ENCODE results near the gene GHDC.
"Not testable (repeated sequence)": the region's sequence is repeated elsewhere in the genome, so short reads cannot be mapped to it uniquely, and the experiment has no call there.

Gene GHDC

GRCh38 chr17:42202696-42203095 lies 8.4 kb upstream of the GHDC start:
- no peak for DNase-seq

DNA sequence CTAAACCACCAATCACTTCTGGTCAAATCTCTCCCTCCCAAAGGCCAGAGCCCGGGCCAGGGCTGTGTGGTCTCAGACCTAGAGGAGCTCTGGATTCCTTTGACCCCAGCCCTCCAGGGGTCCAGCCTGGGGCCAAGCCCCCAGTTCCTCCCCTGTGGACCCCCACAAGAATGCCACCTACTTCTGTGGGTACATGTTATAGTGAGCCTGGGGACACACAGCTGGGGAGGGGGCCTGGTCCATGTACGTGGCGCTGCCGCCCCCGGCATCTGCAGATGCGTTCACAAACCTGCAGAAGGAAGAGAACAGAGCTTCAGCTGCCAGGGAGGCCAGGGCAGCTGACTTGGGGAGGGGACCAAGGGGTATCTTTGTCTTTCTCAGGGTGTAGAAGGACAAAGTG lies 7.9 kb upstream of the GHDC start:
- no peak for DNase-seq

DNA sequence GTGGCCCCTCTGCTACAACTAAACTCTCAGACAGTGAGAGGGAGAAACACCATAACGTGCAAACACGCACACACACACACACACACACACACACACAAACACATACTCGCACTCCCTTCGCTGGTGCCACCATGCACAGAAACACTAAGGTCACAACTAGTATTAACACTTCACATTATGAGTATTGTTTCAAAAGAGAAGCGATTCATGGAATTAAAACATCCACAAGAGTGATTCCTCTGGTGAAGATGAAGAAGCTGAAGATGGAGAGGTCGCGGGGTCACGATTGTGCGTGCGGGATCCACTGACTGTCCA lies 7.1 kb upstream of the GHDC start:
- DNase-seq, result no peak

DNA sequence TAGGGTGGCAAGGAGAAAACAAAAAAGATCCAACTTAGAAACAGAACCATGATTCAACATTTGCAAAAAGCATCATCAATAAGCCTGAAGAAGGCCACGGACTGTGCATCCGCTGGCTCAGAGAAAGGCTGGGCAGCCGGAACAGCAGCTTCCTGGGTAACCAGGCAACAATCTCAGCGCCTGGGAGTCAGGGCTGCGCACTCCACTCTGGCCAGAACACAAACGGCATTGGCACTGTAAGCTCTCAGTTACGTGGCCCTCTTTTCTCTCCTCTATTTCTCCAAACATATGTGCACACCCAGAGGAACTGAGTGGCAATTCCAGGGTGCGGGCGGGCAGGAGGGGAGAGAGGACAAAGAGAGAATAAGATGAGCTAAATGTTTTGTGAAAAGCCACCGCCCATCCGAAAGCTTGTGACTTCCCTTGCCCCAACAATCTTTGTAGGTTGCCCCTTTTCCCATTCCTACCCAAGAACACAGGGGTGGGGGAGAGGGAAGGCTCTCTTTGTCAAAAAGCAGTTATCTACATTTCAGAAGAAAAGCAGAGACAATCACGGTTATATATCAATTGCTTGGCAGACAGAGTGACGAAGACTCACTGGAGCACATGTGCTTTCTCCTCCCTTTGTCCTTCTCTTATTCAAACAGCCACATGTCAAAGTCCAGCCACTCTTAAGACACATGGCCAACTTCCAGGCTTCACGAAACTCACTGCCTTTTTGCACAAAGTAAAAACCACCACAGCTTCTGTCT lies 6.6 kb upstream of the GHDC start:
- DNase-seq, result no peak

GRCh38 chr17:42199416-42200011 lies 5.2 kb upstream of the GHDC start:
- no peak for DNase-seq

DNA sequence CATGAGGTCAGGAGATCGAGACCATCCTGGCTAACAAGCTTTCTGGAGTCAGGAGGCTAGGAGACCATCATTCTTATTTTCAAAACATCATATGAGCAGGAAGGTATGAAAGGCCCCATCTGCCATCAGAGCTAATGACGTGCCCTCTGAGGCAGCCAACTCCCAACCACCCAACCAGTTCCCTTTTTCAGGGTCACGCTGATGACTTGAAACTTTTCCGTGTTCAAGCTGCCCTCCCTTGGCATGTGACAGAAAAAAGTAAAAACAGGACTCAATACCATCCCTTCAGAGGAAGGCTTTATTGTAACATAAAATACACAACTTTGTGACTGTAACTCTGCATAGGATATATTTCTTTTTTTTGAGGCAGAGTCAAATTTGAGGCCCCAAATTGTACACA lies 4.6 kb upstream of the GHDC start:
- no peak for DNase-seq

DNA sequence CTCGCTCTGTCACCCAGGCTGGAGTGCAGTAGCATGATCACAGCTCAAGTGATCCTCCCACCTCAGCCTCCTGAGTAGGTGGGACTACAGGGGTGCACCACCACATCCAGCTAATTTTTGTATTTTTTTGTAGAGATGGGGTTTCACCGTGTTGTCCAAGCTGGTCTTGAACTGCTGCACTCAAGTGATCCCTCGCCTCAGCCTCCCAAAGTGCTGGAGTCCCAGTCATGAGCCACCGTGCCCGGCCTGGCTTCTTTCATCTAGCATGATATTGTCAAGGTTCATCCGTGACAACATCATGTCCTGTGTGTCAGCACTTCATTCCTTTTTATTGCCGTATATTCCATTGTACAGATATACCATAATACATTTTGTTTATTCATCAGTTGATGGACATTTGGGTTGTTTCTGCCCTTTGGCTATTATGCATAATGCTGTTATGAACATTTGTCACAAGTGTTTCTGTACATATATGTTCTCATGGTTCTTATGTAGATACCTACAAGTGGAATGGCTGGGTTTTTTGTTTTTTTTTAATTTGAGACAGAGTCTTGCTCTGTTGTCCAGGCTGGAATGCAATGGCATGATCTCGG lies 3.4 kb upstream of the GHDC start:
- DNase-seq, result no peak

GRCh38 chr17:42193216-42193968 lies 902 bp downstream of the GHDC start:
- no peak for DNase-seq

GRCh38 chr17:42192189-42193126 lies 1.8 kb downstream of the GHDC start:
- no peak for DNase-seq

DNA sequence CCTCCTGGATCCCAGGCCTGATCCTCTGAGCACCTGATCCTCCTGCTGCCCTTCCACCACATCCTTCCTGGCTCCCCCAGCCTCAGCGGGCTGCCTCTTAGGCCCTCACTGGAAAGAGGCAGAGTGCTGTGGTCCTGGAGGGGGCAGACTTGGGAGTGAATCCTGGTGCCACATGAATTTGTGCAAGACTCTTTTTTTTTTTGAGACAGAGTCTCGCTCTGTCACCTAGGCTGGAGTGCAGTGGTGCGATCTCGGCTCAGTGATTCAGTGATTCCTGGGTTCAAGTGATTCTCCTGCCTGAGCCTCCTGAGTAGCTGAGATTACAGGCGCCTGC lies 3.1 kb downstream of the GHDC start:
- DNase-seq, result no peak

- no peak for DNase-seq
Observed at GRCh38 chr17:42190491-42191274, 3.6 kb downstream of the GHDC start.

DNA sequence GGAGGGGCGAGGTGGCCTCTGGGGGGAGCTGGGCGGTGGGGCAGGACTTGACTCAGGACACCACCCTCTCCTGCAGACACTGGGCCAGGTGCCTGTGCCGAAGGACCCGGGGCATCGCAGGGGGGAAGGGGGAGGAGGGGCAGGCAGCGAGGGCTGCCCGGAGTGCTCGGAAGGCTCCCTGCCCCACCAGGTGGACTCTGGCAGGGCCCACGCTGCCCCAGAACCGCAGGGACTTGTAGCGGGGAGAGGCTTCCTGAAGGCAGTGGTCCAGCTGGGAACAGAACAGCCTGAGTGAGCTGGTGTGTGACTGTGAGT lies 4.7 kb downstream of the GHDC start:
- no peak for DNase-seq

GRCh38 chr17:42188749-42189650 lies 5.3 kb downstream of the GHDC start:
- no peak for DNase-seq

DNA sequence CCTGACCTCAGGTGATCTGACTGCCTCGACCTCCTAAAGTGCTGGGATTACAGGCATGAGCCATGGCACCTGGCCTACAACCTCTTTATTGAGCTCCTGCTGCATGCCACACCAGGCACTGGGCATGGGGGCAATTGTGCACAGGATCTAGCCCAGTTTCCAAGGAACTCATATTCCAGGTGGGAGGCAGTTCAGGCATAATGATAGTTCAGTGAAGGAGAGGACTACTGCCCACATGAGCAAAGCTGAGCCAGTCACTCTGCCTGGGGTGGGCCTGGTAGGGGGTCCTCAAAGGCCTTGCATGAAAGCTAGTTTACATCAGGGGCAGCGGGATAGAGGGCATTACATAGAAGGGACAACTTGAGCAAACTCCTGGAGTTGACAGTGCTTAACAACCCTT lies 6.5 kb downstream of the GHDC start:
- no peak for DNase-seq

GRCh38 chr17:42186191-42186590 lies 8.1 kb downstream of the GHDC start:
- DNase-seq, result not testable (repeated sequence)

- DNase-seq, result no peak
Observed at GRCh38 chr17:42185621-42185930, 8.7 kb downstream of the GHDC start.

- DNase-seq, result no peak
Observed at GRCh38 chr17:42184713-42185620, 9.3 kb downstream of the GHDC start, which contains the start of gene HCRT. Gene HCRT (minus strand): TSS chr17:42185452. CDS start chr17:42185365, 87 bp downstream.

DNA sequence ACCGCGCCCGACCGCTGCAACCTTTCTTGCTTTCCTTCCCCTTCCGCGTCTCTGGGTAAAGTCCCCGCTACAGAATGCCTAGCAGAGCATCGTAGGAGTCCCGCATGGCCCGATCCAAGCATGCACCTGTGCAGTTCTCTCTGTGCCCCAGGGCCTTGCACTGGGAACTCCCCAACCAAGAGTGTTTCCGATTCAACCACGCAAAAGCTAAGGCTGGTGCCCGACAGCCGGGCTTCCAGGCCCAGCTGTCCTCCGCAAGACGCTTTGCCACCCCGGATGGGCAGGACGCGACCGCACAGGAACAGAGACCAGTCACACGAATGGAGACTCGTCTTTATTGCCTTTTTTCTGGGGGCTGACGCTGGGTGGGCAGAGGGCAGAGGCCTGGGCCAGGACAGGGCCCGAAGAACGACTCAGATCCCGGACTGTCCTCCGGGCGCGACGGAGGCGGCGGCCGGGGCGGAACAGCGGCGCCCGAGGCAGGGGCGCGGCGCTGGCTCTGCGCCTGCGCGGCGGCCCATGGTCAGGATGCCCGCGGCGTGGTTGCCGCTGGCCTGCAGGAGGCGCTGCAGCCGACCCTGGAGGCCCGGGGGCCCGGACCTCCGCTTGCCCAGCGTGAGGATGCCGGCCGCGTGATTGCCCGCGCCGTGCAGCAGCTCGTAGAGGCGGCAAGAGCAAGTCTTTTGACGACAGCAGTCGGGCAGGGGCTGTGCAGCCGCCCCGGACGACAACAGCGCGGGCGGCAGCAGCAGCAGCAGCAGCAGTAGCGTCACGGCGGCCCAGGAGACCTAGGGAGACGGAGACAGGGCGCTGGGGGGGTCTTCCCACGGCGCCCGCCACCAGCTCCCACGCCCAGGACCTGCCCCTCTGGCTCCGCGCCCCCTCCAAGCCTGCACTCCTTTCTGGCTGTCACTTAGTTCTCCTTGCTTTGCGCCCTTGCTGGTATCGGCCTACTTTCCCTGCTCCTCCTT lies 10.3 kb downstream of the GHDC start:
- DNase-seq, result peak; percentile 62

All from activated T-cell treated with anti-CD3 and anti-CD28 coated beads for 4 hours (primary cell).